HTERT RPE-1 (cell line): ENCODE results near the gene TOP2A.
"Not testable (repeated sequence)": the region's sequence is repeated elsewhere in the genome, so short reads cannot be mapped to it uniquely, and the experiment has no call there.

Experiments
- in situ Hi-C: fragments of 300-500 bp; cut with MboI; formaldehyde crosslinking; loops from 4 replicates; pipeline ENCODE4 v1.14.3; 2020; ENCODE audit warnings: low sequenced_read_pairs

The TOP2A gene

DNA sequence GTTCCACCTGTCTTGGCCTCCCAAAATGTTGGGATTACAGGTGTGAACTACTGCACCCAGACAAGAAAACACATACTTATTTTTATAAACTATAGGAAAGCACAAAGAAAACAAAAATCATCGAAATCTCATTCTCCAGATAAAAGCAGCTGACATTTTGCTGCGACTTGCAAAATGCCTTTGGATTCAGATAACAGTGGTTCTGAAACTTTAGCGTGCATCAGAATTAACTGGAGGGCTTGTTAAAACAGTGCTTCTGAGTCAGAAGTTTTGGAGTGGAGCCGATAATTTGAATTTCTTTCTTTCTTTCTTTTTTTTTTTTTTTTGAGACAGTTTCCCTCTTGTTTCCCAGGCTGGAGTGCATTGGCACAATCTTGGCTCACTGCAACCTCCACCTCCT is 35.4 kb downstream of the TOP2A start:
- in situ Hi-C loops = no loop called here

DNA sequence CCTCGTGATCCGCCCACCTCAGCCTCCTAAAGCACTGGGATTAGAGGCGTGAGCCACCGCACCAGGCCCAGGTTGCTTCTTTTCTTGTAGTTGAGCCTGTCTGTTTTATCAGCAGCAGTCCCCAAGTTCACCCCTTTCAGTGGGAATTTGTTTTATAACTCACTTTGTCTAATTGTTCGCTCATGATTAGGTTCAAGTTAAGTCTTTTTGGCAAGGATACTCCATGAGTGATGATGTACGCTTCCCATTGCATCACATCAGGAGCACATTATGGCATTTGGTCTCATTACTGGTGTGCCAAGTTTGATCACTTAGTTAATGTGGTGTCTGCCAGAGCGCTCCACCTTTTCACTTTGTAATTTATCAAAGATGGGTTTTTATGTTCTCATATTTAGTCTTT is 38.7 kb downstream of the TOP2A start:
- in situ Hi-C loops = no loop called here

DNA sequence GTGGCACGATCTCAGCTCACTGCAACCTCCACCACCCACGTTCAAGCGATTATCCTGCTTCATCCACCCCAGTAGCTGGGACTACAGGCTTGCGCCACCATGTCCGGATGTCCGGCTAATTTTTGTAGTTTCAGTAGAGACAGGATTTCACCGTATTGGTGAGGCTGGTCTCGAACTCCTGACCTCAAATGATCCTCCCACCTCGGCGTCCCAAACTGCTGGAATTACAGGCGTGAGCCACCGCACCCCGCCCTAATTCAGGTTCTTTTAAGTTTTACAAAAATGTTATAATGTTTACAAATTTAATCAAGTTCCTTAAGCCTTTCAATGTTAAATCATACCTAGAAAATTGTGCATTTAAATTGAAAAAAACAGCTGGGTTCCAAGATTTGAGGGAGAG is 39.9 kb downstream of the TOP2A start:
- in situ Hi-C loops = no loop called here

DNA sequence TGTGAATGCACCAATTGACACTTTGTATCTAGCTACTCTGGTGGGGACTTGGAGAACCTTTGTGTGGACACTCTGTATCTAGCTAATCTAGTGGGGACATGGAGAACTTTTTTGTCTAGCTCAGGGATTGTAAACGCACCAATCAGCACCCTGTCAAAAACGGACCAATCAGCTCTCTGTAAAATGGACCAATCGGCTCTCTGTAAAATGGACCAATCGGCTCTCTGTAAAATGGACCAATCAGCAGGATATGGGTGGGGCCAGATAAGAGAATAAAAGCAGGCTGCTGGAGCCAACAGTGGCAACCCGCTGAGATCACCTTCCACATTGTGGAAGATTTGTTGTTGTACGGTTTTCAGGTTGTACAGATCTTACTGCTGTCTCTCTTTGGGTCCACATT is 41.2 kb downstream of the TOP2A start:
- in situ Hi-C loops = not testable (repeated sequence)

DNA sequence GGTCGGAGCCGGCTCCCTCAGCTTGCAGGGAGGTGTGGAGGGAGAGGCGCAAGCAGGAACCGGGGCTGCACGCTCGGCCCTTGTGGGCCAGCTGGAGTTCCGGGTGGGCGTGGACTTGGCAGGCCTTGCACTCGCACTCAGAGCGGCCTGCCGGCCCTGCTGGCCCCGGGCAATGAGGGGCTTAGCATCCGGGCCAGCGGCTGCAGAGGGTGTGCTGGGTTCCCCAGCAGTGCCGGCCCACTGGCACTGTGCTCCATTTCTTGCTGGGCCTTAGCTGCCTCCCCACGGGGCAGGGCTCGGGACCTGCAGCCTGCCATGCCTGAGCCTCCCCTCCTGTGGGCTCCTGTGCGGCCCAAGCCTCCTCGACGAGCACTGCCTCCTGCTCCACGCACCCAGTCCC is 41.9 kb downstream of the TOP2A start:
- in situ Hi-C loops = not testable (repeated sequence)

DNA sequence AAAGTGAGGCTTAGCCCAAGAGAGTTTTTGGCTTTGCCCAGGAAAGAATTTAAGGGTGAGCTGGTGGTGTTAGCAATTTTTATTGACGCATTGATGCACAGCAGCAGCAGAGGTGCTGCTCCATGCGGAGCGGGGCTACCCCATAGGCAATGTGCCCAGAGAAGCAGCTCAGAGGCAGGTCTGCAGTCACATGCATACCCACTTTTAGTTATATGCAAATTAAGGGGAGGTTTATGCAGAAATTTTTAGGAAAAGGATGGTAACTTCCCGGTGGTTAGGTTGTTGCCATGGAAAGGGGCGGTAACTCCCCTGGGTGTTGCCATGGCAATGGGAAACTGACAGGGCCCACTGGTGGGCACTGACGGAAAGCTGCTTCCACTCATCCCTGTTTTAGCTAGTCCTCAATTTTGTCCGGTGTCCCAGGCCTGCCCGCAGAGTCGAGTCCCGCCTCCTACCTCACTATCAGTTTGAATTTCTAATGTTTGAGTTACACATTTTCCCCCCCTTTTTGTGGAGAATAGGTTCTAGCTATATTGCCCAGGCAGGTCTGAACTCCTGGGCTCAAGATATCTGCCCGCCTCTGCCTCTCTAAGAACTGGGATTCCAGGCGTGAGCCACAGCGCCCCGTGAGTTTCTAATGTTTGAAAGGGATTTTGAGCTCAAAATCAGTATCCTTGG is 42.7 kb downstream of the TOP2A start:
- in situ Hi-C loops = no loop called here

DNA sequence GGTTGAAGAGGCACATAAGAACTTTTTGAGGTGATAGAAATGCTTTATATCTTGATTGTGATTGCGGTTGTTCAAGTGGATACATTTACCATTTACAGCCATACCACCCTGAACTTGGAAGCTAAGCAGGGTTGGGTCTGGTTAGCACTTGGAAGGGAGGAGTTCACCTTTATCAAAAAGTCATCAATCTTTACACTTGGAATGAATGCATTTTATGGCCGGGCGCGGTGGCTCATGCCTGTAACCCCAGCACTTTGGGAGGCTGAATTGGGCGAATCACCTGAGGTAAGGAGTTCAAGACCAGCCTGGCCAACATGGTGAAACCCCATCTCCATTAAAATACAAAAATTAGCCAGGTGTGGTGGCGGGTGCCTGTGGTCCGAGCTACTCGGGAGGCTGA is 43.7 kb downstream of the TOP2A start:
- in situ Hi-C loops = no loop called here

DNA sequence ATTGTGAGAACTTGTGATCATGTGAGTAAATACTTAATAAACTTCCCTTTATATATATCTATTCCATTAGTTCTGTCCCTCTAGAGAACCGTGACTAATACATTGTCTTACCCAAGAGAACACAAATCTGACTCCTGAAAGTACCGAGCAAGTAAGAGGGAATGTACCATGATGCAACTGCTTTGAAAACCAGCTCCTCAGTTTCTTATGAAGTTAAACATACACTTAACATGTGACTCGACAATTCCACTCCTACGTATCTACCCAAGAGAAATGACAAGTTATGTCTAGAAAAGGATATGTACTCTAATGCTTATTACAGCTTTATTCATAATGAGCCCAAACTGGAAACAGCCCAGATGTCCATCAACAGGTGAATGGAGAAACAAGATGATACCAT is 44.4 kb downstream of the TOP2A start:
- in situ Hi-C loops = no loop called here

DNA sequence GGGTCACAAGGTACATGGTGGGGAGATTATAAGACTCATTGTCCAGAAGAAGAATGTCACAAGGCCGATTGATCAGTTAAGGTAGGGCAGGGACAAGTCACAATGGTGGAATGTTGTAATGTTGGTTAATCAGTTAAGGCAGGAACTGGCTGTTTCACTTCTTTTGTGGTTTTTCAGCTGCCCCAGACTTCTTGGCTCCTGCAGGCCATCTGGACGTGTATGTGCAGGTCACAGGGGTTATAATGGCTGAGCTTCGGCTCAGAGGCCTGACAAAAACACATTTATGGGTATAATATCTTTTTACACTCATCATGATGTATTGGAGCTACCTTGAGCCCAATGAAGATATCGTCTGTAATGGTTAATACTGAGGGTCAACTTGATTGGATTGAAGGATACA is 45.1 kb downstream of the TOP2A start:
- in situ Hi-C loops = not testable (repeated sequence)

DNA sequence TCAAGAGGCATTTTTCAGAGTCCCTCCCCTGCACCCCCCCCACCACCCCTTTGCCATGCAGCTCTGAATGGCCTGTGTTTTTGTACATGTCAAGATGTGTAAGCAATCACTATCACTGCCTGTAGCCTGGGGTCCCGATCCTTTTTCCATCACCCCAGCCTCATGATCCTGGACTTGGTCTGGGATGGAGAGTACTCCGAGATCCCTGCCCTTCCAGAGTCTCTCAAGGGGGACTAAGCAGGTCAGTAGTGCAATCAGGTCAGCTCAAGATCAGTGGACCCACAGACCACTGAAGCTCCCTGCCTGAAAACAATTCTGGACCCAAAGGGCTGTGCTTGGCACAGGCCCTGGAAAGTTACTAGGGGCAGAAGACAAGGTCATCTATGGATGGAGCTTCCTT is 45.7 kb downstream of the TOP2A start:
- in situ Hi-C loops = no loop called here

DNA sequence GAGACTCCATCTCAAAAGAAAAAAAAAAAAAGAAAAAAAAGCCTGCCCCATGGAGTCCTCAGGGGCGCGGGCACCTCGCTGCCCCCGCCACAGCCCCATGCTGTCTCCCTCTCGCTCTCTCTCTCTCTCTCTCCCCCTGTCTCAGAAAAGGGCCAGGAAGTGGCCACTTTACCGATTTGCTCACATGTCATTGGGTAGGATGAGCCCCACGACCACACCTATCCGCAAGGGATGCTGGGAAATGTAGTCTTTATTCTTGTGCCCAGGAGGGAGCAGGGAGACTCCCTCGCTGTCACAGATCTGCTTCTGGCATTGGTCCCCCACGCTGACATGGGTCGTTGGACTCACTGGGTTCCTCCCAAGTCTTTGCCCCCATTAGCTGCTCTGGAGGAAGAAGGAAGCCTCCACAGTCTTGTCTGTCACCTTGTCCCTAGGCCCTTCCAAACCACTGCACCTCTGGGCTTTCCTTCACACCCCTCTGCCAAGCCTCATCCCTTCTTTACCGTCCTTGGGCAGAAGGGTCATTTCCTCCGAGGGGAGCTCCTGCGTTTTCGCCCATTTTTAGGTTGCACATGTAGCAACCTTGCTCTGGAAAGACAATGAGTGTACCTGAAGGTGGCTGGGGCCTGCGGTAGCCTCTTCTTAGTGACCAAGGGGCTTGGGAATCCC is 46.3 kb downstream of the TOP2A start:
- in situ Hi-C loops = no loop called here

DNA sequence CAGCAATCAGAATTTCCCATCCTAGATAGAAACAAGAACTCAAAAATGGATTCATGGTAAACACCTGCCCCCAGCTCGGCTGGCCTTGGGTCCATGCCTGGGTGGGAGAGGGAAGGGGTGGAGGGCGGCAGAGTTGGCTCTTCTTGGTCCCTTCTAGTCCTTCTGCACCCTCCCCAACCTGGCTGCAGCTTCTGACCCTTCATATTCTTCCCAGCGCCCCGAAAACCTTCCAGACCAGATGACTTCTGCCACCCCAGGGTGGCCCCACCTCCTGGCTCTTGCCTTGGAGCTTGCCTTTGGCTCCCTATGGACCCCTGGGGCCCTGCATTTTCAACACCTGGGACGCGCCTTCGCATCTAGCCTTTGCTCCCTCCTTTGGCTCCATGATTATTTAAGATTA is 47.8 kb downstream of the TOP2A start:
- in situ Hi-C loops = no loop called here

DNA sequence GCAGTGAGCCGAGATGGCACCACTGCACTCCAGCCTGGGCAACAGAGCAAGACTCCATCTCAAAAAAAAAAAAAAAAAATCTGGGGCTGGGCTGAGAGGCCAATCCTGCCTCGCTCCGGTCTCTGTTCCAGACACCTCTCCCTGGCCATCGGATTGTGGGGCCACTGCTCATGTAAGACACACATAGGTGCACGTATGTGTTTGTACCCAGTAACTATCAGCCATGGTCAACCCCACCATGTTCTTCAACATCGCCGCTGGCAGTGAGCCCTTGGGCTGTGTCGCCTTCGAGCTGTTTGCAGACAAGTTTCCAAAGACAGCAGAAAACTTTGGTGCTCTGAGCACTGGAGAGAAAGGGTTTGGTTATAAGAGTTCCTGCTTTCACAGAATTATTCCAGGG is 50.0 kb downstream of the TOP2A start:
- in situ Hi-C loops = not testable (repeated sequence)

DNA sequence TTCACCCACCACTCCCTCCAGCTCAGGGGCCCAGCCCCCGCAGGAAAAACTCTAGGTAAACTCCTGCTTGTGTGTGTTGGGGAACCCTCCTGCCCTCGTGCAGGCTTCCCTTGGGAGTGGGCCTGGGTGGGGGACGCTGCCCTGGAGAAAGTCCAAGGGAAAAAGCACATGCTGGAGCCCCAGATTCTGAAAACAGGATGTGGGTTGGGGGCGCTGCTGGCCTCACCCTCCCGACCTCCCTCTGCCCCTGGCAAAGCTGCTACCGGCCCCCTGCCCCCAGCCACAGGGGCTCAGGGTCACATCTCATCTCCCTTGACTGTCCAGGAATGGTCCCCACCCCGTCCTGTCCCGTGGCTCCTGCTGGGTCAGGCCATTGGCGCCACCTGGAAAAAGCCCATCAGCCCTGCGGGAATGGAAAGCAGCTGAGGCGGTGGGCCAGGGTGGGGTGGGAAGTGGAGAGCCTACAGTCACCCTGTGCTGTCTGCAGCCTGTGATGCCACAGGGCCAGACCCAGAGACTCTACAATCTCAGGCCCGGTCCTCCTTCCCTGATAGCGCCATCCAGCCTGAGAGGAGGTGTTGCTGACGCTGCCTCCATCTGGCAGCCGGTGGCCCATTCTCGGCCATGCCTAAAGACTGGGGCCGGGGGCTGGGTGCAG is 50.7 kb downstream of the TOP2A start:
- in situ Hi-C loops = no loop called here

DNA sequence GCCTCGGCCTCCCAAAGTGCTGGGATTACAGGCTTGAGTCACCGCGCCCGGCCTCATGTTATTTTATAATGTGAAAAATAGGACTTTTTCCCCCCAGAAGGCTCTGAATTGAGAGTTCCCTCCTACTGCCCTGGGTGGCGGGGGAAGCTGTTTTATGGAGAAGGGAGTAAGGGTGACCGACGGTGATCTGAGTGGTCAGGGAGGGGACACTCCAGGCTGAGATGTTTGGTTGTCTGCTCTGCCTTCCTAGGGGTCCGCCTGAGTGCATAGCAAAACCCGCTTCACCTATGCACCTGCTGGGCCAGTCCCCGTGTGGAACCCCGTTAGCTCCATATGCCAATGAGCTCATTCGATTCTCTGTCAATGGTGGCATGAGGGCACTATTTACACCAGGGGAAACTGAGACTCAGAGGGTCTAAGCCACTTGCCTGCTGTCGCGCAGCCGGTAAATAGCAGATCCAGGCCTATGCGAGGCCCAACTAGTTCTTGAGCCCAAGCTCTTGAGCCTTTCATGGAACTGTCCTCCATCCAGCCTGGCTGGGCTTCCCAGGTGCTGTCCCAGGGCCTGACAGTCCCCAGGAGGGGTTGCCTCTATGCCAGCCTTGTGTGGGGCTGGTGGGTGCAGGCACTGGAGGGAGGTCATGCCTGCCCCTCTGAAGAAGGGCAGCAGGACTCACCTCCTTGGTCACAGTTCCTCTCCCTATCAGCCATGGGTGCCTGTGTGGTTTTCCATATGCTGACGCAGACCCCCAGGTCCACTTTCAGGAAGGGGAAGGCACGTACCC is 51.4 kb downstream of the TOP2A start:
- in situ Hi-C loops = no loop called here

DNA sequence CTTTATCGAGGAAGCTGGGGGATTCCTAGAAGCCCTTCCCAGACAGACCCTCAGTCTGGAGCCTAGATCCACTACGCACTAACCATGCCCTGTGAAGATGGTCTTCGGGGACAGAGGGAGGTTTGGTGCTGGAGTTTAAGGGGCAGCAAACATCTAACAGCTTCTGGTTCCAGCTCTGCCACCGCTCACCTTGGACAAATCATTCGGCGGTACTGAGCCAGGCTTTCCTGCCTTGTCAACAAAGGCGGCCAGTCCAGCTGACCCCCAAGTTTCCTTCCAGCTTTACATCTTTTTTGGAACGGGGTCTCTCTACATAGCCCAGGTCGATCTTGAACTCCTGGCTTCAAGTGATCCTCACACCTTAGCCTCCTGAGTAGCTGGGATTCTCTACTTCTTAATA is 52.8 kb downstream of the TOP2A start:
- in situ Hi-C loops = no loop called here

DNA sequence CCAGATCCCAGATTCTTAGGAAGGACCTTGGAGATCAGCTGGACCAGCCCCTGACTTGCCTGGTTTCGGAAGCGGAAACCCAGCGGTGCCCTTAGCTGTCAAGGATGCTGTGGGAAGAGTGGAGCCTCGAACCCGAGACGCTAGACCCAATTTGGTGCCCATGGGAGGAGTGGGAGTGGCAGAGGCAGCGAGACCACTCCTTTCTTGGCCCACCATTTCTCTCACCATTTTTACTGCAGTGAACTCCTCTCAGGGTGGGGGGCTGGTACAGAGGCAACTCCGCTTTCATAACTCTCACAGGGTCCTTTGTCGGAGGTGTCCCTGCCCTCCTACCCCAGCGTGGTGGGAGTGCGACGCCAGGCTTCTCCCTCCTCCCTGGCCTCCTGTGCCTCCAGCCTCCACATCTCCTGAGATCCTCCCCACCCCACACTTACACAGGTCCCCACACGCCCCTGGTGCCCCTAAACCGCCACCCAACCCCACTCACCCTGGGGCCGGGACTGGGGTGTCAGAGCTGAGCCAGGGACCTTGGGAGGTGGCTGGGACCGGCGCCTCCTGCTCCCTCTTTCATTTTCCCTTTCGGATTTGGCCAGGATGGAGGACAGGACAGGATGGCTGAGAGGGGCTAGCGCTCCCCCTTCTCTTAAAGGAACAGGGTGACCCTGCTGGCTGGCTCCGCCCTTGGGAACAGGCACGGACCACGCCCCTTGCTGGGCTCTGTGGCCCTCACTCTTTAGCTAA is 53.4 kb downstream of the TOP2A start, which contains the start of gene GJD3:
Gene GJD3 (minus strand): TSS at position 617 of the 741 bp plus-strand sequence. CDS start 922 bp downstream, outside the sequence.
- in situ Hi-C loops = no loop called here

DNA sequence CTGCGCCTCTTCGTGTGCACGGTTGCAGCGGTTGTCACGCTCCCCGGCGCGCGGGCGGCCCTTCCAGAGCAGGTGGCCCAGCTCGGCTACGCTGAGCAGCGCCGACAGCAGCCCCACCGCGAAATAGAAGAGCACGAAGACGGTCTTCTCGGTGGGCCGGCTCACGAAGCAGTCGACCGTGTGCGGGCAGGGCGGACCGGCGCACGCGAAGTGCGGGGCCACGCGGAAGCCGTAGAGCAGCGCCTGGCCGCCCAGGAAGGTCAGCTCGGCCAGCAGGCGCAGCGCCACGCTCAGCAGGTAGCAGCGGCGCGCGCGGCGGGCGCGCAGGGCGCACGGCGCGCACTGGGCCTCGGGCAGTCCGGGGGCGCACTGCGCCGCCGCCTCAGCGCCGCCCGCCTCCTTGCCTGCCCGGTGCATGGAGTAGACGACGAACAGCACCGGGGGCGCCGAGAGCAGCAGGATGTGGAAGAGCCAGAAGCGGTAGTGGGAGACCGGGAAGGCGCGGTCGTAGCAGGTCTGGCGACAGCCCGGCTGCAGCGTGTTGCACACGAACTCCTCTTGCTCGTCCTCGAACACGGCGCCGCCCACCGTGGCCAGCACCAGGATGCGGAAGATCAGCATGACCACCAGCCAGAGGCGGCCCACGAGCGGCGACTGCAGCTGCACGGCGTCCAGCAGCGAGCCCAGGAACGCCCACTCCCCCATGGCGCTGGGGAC is 54.4 kb downstream of the TOP2A start:
- in situ Hi-C loops = no loop called here

DNA sequence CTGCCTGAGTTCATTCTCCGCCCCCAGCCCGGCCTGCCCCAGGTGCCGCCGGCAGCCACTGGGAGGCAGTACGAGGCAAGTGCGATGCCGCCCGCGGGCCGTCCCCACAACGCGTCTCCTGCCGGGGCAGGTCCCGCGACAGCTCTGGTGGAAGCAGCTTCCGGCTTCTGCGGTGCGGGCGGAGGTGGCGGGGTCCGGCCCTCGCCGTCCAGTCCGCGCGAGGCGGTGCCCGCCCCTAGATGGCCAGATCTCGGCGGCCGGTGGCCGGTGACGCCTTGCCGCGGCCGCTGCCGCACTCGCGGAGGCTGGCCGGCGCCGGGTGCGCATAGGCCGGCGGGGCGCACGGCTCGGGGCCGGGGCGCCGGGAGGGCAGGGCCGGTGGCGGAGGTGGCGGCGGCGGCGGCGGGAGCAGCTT is 55.0 kb downstream of the TOP2A start:
- in situ Hi-C loops = no loop called here
